Gastroesophageal sphincter (tissue), 3 donors: ENCODE measurements around the gene PSMG4.

Experiments used
- CTCF ChIP-seq, 4 experiments: fragments of 200-600 bp in 2 of 4; fragments of 450-650 bp in 2 of 4; sonication (generic) in 1 of 4; IDR thresholded peaks; one replicate each; pipeline ENCODE4 v1.5.1; 2017 to 2019; ENCODE audit warnings: antibody characterized with exemption in 4 of 4, mild to moderate bottlenecking in 2 of 4, moderate library complexity in 2 of 4
- EP300 ChIP-seq: sonication (generic); formaldehyde crosslinking; IDR thresholded peaks from one replicate; pipeline ENCODE4 v1.6.1; 2017; ENCODE audit warnings: antibody characterized with exemption, mild to moderate bottlenecking
- POLR2A ChIP-seq, 2 donors: fragments of 450-650 bp; IDR thresholded peaks; one replicate each; pipeline ENCODE4 v1.6.1; 2017; ENCODE audit warnings: antibody characterized with exemption in 2 of 2, mild to moderate bottlenecking in 2 of 2, moderate library complexity in 1 of 2
- POLR2AphosphoS5 ChIP-seq: sonication (generic); formaldehyde crosslinking; IDR thresholded peaks from one replicate; pipeline ENCODE4 v1.6.1; 2017; ENCODE audit warnings: antibody characterized with exemption

GRCh38 chr6:3310703-3311102 is 52.0 kb downstream of the PSMG4 start:
- no peak for TF ChIP-seq CTCF (IDR thresholded peaks at IDR 0.05)
- TF ChIP-seq POLR2A (IDR thresholded peaks at IDR 0.05) = no peak
- TF ChIP-seq POLR2AphosphoS5 = no peak
- no peak for TF ChIP-seq EP300
